Measurements from ENCODE around the gene ZMIZ2.
"Not testable (repeated sequence)": the region's sequence is repeated elsewhere in the genome, so short reads cannot be mapped to it uniquely, and the experiment has no call there.

ZMIZ2 gene

GRCh38 chr7:44772440-44772839 lies 23.8 kb downstream of the ZMIZ2 start:
- Histone ChIP-seq H3K27me3 (ENCODE audit: control insufficient read depth, insufficient read depth, low read length, poor library complexity, severe bottlenecking) (no peaks in the 10 kb centered on the region), H3K27ac (ENCODE audit: insufficient read depth, low read depth, low read length, poor library complexity, severe bottlenecking) (no peak overlapping the region), H3K4me3 (ENCODE audit: insufficient read depth, low read depth, low read length) (no peak overlapping the region), H3K4me1 (ENCODE audit: control insufficient read depth, insufficient read depth, low read length) (peaks cover 17% of the 10 kb centered on the region), H3K36me3 (ENCODE audit: control insufficient read depth, insufficient read depth, low read length) (no peaks in the 10 kb centered on the region), H3K9me3 (ENCODE audit: control insufficient read depth, low read length) (no peaks in the 10 kb centered on the region)
- 76 to 78% methylated on average over 6 of the region's 6 CpGs for WGBS, 2 experiments

- Histone ChIP-seq H3K4me1 (ENCODE audit: control insufficient read depth, insufficient read depth, low read length) (peaks cover 13% of the 10 kb centered on the region), H3K27me3 (ENCODE audit: control insufficient read depth, insufficient read depth, low read length, poor library complexity, severe bottlenecking) (no peaks in the 10 kb centered on the region), H3K4me3 (ENCODE audit: insufficient read depth, low read depth, low read length) (no peak overlapping the region), H3K9me3 (ENCODE audit: control insufficient read depth, low read length) (no peaks in the 10 kb centered on the region), H3K36me3 (ENCODE audit: control insufficient read depth, insufficient read depth, low read length) (no peaks in the 10 kb centered on the region), H3K27ac (ENCODE audit: insufficient read depth, low read depth, low read length, poor library complexity, severe bottlenecking) (no peak overlapping the region)
- 77 to 78% methylated on average over 10 of the region's 10 CpGs for WGBS, 2 experiments
Observed at GRCh38 chr7:44772867-44773266, 24.2 kb downstream of the ZMIZ2 start.

GRCh38 chr7:44774486-44774885 lies 25.8 kb downstream of the ZMIZ2 start:
- not testable (repeated sequence) for H3K27ac ChIP-seq (ENCODE audit: insufficient read depth, low read depth, low read length, poor library complexity, severe bottlenecking); H3K4me3 ChIP-seq (ENCODE audit: insufficient read depth, low read depth, low read length); H3K36me3 ChIP-seq (ENCODE audit: control insufficient read depth, insufficient read depth, low read length); H3K27me3 ChIP-seq (ENCODE audit: control insufficient read depth, insufficient read depth, low read length, poor library complexity, severe bottlenecking); H3K4me1 ChIP-seq (ENCODE audit: control insufficient read depth, insufficient read depth, low read length); H3K9me3 ChIP-seq (ENCODE audit: control insufficient read depth, low read length)
- 91 to 93% methylated on average over 3 of the region's 3 CpGs for WGBS, 2 experiments

- Histone ChIP-seq H3K9me3 (ENCODE audit: control insufficient read depth, low read length) (no peaks in the 10 kb centered on the region), H3K4me3 (ENCODE audit: insufficient read depth, low read depth, low read length) (no peak overlapping the region), H3K36me3 (ENCODE audit: control insufficient read depth, insufficient read depth, low read length) (no peaks in the 10 kb centered on the region), H3K27me3 (ENCODE audit: control insufficient read depth, insufficient read depth, low read length, poor library complexity, severe bottlenecking) (no peaks in the 10 kb centered on the region), H3K27ac (ENCODE audit: insufficient read depth, low read depth, low read length, poor library complexity, severe bottlenecking) (no peak overlapping the region), H3K4me1 (ENCODE audit: control insufficient read depth, insufficient read depth, low read length) (no peaks in the 10 kb centered on the region)
- 90 to 94% methylated on average over 6 of the region's 6 CpGs for WGBS, 2 experiments
Observed at GRCh38 chr7:44775383-44776107, 26.9 kb downstream of the ZMIZ2 start.

GRCh38 chr7:44776211-44776610 lies 27.6 kb downstream of the ZMIZ2 start:
- H3K9me3 ChIP-seq (ENCODE audit: control insufficient read depth, low read length) = no peaks in the 10 kb centered on the region
- H3K4me3 ChIP-seq (ENCODE audit: insufficient read depth, low read depth, low read length) = no peak overlapping the region
- H3K27ac ChIP-seq (ENCODE audit: insufficient read depth, low read depth, low read length, poor library complexity, severe bottlenecking) = no peak overlapping the region
- 89 to 93% methylated on average over 3 of the region's 3 CpGs for WGBS, 2 experiments
- no peaks in the 10 kb centered on the region for H3K4me1 ChIP-seq (ENCODE audit: control insufficient read depth, insufficient read depth, low read length)
- H3K27me3 ChIP-seq (ENCODE audit: control insufficient read depth, insufficient read depth, low read length, poor library complexity, severe bottlenecking) = no peaks in the 10 kb centered on the region
- H3K36me3 ChIP-seq (ENCODE audit: control insufficient read depth, insufficient read depth, low read length) = no peaks in the 10 kb centered on the region

- Histone ChIP-seq H3K27ac (ENCODE audit: insufficient read depth, low read depth, low read length, poor library complexity, severe bottlenecking) (no peak overlapping the region), H3K4me1 (ENCODE audit: control insufficient read depth, insufficient read depth, low read length) (no peaks in the 10 kb centered on the region), H3K36me3 (ENCODE audit: control insufficient read depth, insufficient read depth, low read length) (no peaks in the 10 kb centered on the region), H3K4me3 (ENCODE audit: insufficient read depth, low read depth, low read length) (no peak overlapping the region), H3K27me3 (ENCODE audit: control insufficient read depth, insufficient read depth, low read length, poor library complexity, severe bottlenecking) (no peaks in the 10 kb centered on the region), H3K9me3 (ENCODE audit: control insufficient read depth, low read length) (no peaks in the 10 kb centered on the region)
- 92 to 94% methylated on average over 1 of the region's 1 CpG for WGBS, 2 experiments
Observed at GRCh38 chr7:44782460-44782859, 33.8 kb downstream of the ZMIZ2 start.

- no peaks in the 10 kb centered on the region for H3K36me3 ChIP-seq (ENCODE audit: control insufficient read depth, insufficient read depth, low read length)
- H3K4me1 ChIP-seq (ENCODE audit: control insufficient read depth, insufficient read depth, low read length) = no peaks in the 10 kb centered on the region
- H3K9me3 ChIP-seq (ENCODE audit: control insufficient read depth, low read length) = no peaks in the 10 kb centered on the region
- H3K27ac ChIP-seq (ENCODE audit: insufficient read depth, low read depth, low read length, poor library complexity, severe bottlenecking) = no peak overlapping the region
- no peaks in the 10 kb centered on the region for H3K27me3 ChIP-seq (ENCODE audit: control insufficient read depth, insufficient read depth, low read length, poor library complexity, severe bottlenecking)
- H3K4me3 ChIP-seq (ENCODE audit: insufficient read depth, low read depth, low read length) = no peak overlapping the region
Observed at GRCh38 chr7:44783407-44783806, 34.8 kb downstream of the ZMIZ2 start.

- H3K27me3 ChIP-seq (ENCODE audit: control insufficient read depth, insufficient read depth, low read length, poor library complexity, severe bottlenecking) = no peaks in the 10 kb centered on the region
- no peaks in the 10 kb centered on the region for H3K36me3 ChIP-seq (ENCODE audit: control insufficient read depth, insufficient read depth, low read length)
- no peak overlapping the region for H3K27ac ChIP-seq (ENCODE audit: insufficient read depth, low read depth, low read length, poor library complexity, severe bottlenecking)
- H3K9me3 ChIP-seq (ENCODE audit: control insufficient read depth, low read length) = no peaks in the 10 kb centered on the region
- WGBS, 2 experiments = 64 to 72% methylated on average over 1 of the region's 1 CpG
- H3K4me1 ChIP-seq (ENCODE audit: control insufficient read depth, insufficient read depth, low read length) = no peaks in the 10 kb centered on the region
- H3K4me3 ChIP-seq (ENCODE audit: insufficient read depth, low read depth, low read length) = no peak overlapping the region
Observed at GRCh38 chr7:44784364-44784763, 35.7 kb downstream of the ZMIZ2 start.

GRCh38 chr7:44785218-44785617 lies 36.6 kb downstream of the ZMIZ2 start:
- not testable (repeated sequence) for H3K4me3 ChIP-seq (ENCODE audit: insufficient read depth, low read depth, low read length); H3K36me3 ChIP-seq (ENCODE audit: control insufficient read depth, insufficient read depth, low read length); H3K27me3 ChIP-seq (ENCODE audit: control insufficient read depth, insufficient read depth, low read length, poor library complexity, severe bottlenecking); H3K9me3 ChIP-seq (ENCODE audit: control insufficient read depth, low read length); H3K4me1 ChIP-seq (ENCODE audit: control insufficient read depth, insufficient read depth, low read length); H3K27ac ChIP-seq (ENCODE audit: insufficient read depth, low read depth, low read length, poor library complexity, severe bottlenecking)
- WGBS, 2 experiments = 92 to 94% methylated on average over 3 of the region's 3 CpGs

GRCh38 chr7:44787041-44787440 lies 38.4 kb downstream of the ZMIZ2 start:
- H3K9me3 ChIP-seq (ENCODE audit: control insufficient read depth, low read length) = no peaks in the 10 kb centered on the region
- H3K27me3 ChIP-seq (ENCODE audit: control insufficient read depth, insufficient read depth, low read length, poor library complexity, severe bottlenecking) = no peaks in the 10 kb centered on the region
- no peaks in the 10 kb centered on the region for H3K36me3 ChIP-seq (ENCODE audit: control insufficient read depth, insufficient read depth, low read length)
- no peak overlapping the region for H3K27ac ChIP-seq (ENCODE audit: insufficient read depth, low read depth, low read length, poor library complexity, severe bottlenecking)
- WGBS, 2 experiments = 48 to 52% methylated on average over 4 of the region's 4 CpGs
- no peak overlapping the region for H3K4me3 ChIP-seq (ENCODE audit: insufficient read depth, low read depth, low read length)
- no peaks in the 10 kb centered on the region for H3K4me1 ChIP-seq (ENCODE audit: control insufficient read depth, insufficient read depth, low read length)

GRCh38 chr7:44787762-44788161 lies 39.1 kb downstream of the ZMIZ2 start:
- H3K27ac ChIP-seq (ENCODE audit: insufficient read depth, low read depth, low read length, poor library complexity, severe bottlenecking) = no peak overlapping the region
- 93 to 94% methylated on average over 3 of the region's 3 CpGs for WGBS, 2 experiments
- no peaks in the 10 kb centered on the region for H3K27me3 ChIP-seq (ENCODE audit: control insufficient read depth, insufficient read depth, low read length, poor library complexity, severe bottlenecking)
- H3K36me3 ChIP-seq (ENCODE audit: control insufficient read depth, insufficient read depth, low read length) = no peaks in the 10 kb centered on the region
- no peaks in the 10 kb centered on the region for H3K4me1 ChIP-seq (ENCODE audit: control insufficient read depth, insufficient read depth, low read length)
- H3K9me3 ChIP-seq (ENCODE audit: control insufficient read depth, low read length) = no peaks in the 10 kb centered on the region
- H3K4me3 ChIP-seq (ENCODE audit: insufficient read depth, low read depth, low read length) = no peak overlapping the region
